Measurements from ENCODE around the gene KSR1. TPM values are rescaled to one million over a fixed set of nuclear protein-coding genes. Genes with fewer than 3 reads are reported as not detected.
"Not testable (repeated sequence)": the region's sequence is repeated elsewhere in the genome, so short reads cannot be mapped to it uniquely, and the experiment has no call there.

KSR1 gene
- 10 to 100 TPM; 19.4 to 25.3 TPM for total RNA-seq
- polyA plus RNA-seq (2013, experiment 1 of 2) = 16.6 TPM
- 23.0 TPM for polyA plus RNA-seq (2013, experiment 2 of 2)
- total RNA-seq = 13.6 to 107 (median 40.6) reads per million in 172 experiments

GRCh38 chr17:27455914-27456680, at the start of gene KSR1:
TSS of gene KSR1 (plus strand) at chr17:27456448. CDS start at chr17:27456644, 196 bp downstream.
- ChIA-PET POLR2A (interaction anchor here (0.9 to 3.9 kb wide), 8 partner anchors 12 to 437 kb away, joined by 3 to 29 read pairs (median 6); partner anchors contain the start of genes LYRM9 and WSB1), CTCF (interaction anchor here (0.8 to 2.9 kb wide), 12 partner anchors 11 to 161 kb away, joined by 3 to 31 read pairs (median 4); no protein-coding TSS in a partner anchor)
- H3K27me3 Mint-ChIP-seq = no peaks in the 10 kb centered on the region
- peak within 1 kb of the TSS; percentile 87 for H3K4me3 Mint-ChIP-seq
- H3K9me3 Mint-ChIP-seq = no peaks in the 10 kb centered on the region
- H3K4me1 ChIP-seq (ENCODE audit: insufficient read depth, low read length) = peaks cover 32% of the 10 kb centered on the region
- no peaks in the 10 kb centered on the region for H3K27me3 ChIP-seq (ENCODE audit: control insufficient read depth in 1 of 2, insufficient read depth in 2 of 2, low read length in 2 of 2)
- H3K4me1 Mint-ChIP-seq (ENCODE audit: low read depth) = peaks cover 16% of the 10 kb centered on the region
- DNase-seq = peak; percentile 66 to 92 (median 77)
- peak within 1 kb of the TSS; percentile 60 for H3K27ac Mint-ChIP-seq
- ATAC-seq (ENCODE audit: poor library complexity) = peak; percentile 92
- H3K36me3 Mint-ChIP-seq (ENCODE audit: low read depth) = no peaks in the 10 kb centered on the region
- no peaks in the 10 kb centered on the region for H3K9me3 ChIP-seq (ENCODE audit: control insufficient read depth in 1 of 2, insufficient read depth in 1 of 2, low read length in 2 of 2)
- H3K36me3 ChIP-seq (ENCODE audit: insufficient read depth, low read length) = no peaks in the 10 kb centered on the region
- intact Hi-C loops (cut with DNase I, micrococcal nuclease) = loop anchor here (1.0 to 10.0 kb wide), 8 partner anchors 17 to 439 kb away; partner anchors contain the start of gene LYRM9 (in 1 of the 2)
- H3K27ac ChIP-seq (ENCODE audit: low read depth in 1 of 2, low read length in 2 of 2) = no peak within 1 kb of the TSS
- peak; percentile 46 for TF ChIP-seq CTCF (IDR thresholded peaks at IDR 0.05)
- H3K4me3 ChIP-seq (ENCODE audit: low read length) = peak within 1 kb of the TSS; percentile 82

GRCh38 chr17:27407916-27408864, 48.1 kb upstream of the KSR1 start:
- Mint-ChIP-seq H3K4me1 (ENCODE audit: low read depth) (no peaks in the 10 kb centered on the region), H3K27ac (no peak overlapping the region), H3K36me3 (ENCODE audit: low read depth) (no peaks in the 10 kb centered on the region), H3K27me3 (no peaks in the 10 kb centered on the region), H3K4me3 (no peak overlapping the region), H3K9me3 (no peaks in the 10 kb centered on the region)
- no peak for TF ChIP-seq CTCF (IDR thresholded peaks at IDR 0.05)
- ChIA-PET POLR2A (no interaction called here), CTCF (interaction anchor here (1.2 to 3.3 kb wide), 2 partner anchors 192 to 193 kb away, joined by 3 to 10 read pairs; no protein-coding TSS in a partner anchor)
- Histone ChIP-seq H3K4me3 (ENCODE audit: low read length) (no peak overlapping the region), H3K9me3 (ENCODE audit: control insufficient read depth in 1 of 2, insufficient read depth in 1 of 2, low read length in 2 of 2) (no peaks in the 10 kb centered on the region), H3K27me3 (ENCODE audit: control insufficient read depth in 1 of 2, insufficient read depth in 2 of 2, low read length in 2 of 2) (no peaks in the 10 kb centered on the region), H3K27ac (ENCODE audit: low read depth in 1 of 2, low read length in 2 of 2) (no peak overlapping the region), H3K4me1 (ENCODE audit: insufficient read depth, low read length) (no peaks in the 10 kb centered on the region), H3K36me3 (ENCODE audit: insufficient read depth, low read length) (no peaks in the 10 kb centered on the region)
- ATAC-seq (ENCODE audit: poor library complexity) = no peak
- DNase-seq = no peak
- intact Hi-C loops (cut with DNase I, micrococcal nuclease) = loop anchor here in 1 of 2 experiments (10.0 kb wide), 1 partner anchor 53 kb away; no protein-coding TSS in a partner anchor

- POLR2A ChIA-PET = no interaction called here
- CTCF ChIA-PET = interaction anchor here (1.2 to 3.3 kb wide), 2 partner anchors 191 to 193 kb away, joined by 3 to 10 read pairs; no protein-coding TSS in a partner anchor
- ATAC-seq (ENCODE audit: poor library complexity) = no peak
Measured at GRCh38 chr17:27408891-27409290, 47.4 kb upstream of the KSR1 start.

GRCh38 chr17:27412158-27412557, 44.1 kb upstream of the KSR1 start:
- H3K27ac Mint-ChIP-seq; H3K4me1 Mint-ChIP-seq (ENCODE audit: low read depth); ATAC-seq (ENCODE audit: poor library complexity); intact Hi-C loops (cut with DNase I, micrococcal nuclease); H3K36me3 ChIP-seq (ENCODE audit: insufficient read depth, low read length); H3K9me3 Mint-ChIP-seq; H3K9me3 ChIP-seq (ENCODE audit: control insufficient read depth in 1 of 2, insufficient read depth in 1 of 2, low read length in 2 of 2); H3K27ac ChIP-seq (ENCODE audit: low read depth in 1 of 2, low read length in 2 of 2); H3K4me1 ChIP-seq (ENCODE audit: insufficient read depth, low read length); H3K36me3 Mint-ChIP-seq (ENCODE audit: low read depth); DNase-seq; CTCF ChIA-PET; H3K4me3 Mint-ChIP-seq; H3K27me3 Mint-ChIP-seq; H3K27me3 ChIP-seq (ENCODE audit: control insufficient read depth in 1 of 2, insufficient read depth in 2 of 2, low read length in 2 of 2); H3K4me3 ChIP-seq (ENCODE audit: low read length): not testable (repeated sequence)
- POLR2A ChIA-PET = interaction anchor here (0.8 kb wide), 1 partner anchor 182 kb away, joined by 3 read pairs; no protein-coding TSS in a partner anchor

More at GRCh38 chr17:27408891-27409290, 47.4 kb upstream of the KSR1 start:
- no peak for TF ChIP-seq CTCF (IDR thresholded peaks at IDR 0.05)
- Histone ChIP-seq H3K4me1 (ENCODE audit: insufficient read depth, low read length) (no peaks in the 10 kb centered on the region), H3K27ac (ENCODE audit: low read depth in 1 of 2, low read length in 2 of 2) (no peak overlapping the region), H3K27me3 (ENCODE audit: control insufficient read depth in 1 of 2, insufficient read depth in 2 of 2, low read length in 2 of 2) (no peaks in the 10 kb centered on the region), H3K9me3 (ENCODE audit: control insufficient read depth in 1 of 2, insufficient read depth in 1 of 2, low read length in 2 of 2) (no peaks in the 10 kb centered on the region), H3K36me3 (ENCODE audit: insufficient read depth, low read length) (no peaks in the 10 kb centered on the region), H3K4me3 (ENCODE audit: low read length) (no peak overlapping the region)
- DNase-seq = no peak
- H3K27ac Mint-ChIP-seq = no peak overlapping the region
- H3K9me3 Mint-ChIP-seq = no peaks in the 10 kb centered on the region
- H3K4me1 Mint-ChIP-seq (ENCODE audit: low read depth) = no peaks in the 10 kb centered on the region
- H3K36me3 Mint-ChIP-seq (ENCODE audit: low read depth) = no peaks in the 10 kb centered on the region
- no peaks in the 10 kb centered on the region for H3K27me3 Mint-ChIP-seq
- H3K4me3 Mint-ChIP-seq = no peak overlapping the region
- intact Hi-C loops (cut with DNase I, micrococcal nuclease) = loop anchor here in 1 of 2 experiments (10.0 kb wide), 1 partner anchor 54 kb away; no protein-coding TSS in a partner anchor
